Measurements from ENCODE around the gene PPP1R18.

PPP1R18 gene

DNA sequence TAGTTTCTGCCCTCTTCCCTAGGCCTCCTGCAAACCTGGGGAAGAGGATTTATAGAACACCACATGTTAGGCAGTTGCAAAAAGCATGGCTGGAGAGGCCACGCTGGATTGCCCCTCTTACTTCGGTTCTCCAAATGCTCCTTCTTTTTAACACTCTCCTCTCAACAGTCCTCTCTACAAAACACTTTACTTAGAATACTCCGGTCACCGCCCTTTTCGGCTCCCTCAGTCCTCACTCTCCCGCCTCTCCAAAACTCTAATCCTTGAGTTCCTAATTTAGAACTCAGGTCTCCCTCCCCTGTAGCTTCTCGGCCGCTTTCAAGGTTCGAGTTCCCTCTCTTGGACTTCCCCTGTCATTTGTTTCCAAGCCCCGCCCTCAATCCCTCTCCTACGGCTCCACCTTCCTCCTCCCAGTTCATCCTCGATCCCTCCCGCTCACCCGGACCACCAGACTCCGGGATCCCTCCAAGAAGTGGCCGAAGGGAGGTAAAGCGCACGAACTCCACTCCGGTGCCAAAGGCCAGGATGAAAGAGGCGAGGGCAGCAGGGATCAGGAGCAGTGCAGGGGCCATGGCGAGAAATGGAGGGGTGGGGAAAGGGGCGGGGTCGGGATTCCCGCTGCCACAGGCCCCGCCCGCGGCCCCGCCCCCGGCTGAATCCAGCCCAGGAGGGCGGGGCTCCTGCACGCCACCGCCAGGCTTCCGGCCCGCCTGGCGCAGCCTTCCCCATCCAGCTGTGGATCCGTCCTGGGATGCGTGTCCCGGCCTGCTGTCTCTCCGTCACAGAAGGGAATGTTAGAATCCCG is 4.2 kb upstream of the PPP1R18 start, which contains the start of gene NRM:
TSS of gene NRM (minus strand) at position 582 of the 805 bp plus-strand sequence. CDS start at position 572, 10 bp downstream.
- Histone ChIP-seq H3K4me3 (ENCODE audit: low read depth, low read length) (peak within 1 kb of the TSS; percentile 86), H3K27ac (peak within 1 kb of the TSS; percentile 48), H3K36me3 (replicated peaks) (peaks cover under 1% of the 10 kb centered on the region), H3K27me3 (replicated peaks) (no peaks in the 10 kb centered on the region)
- TF ChIP-seq, protein P1, sequence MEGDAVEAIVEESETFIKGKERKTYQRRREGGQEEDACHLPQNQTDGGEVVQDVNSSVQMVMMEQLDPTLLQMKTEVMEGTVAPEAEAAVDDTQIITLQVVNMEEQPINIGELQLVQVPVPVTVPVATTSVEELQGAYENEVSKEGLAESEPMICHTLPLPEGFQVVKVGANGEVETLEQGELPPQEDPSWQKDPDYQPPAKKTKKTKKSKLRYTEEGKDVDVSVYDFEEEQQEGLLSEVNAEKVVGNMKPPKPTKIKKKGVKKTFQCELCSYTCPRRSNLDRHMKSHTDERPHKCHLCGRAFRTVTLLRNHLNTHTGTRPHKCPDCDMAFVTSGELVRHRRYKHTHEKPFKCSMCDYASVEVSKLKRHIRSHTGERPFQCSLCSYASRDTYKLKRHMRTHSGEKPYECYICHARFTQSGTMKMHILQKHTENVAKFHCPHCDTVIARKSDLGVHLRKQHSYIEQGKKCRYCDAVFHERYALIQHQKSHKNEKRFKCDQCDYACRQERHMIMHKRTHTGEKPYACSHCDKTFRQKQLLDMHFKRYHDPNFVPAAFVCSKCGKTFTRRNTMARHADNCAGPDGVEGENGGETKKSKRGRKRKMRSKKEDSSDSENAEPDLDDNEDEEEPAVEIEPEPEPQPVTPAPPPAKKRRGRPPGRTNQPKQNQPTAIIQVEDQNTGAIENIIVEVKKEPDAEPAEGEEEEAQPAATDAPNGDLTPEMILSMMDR (IDR thresholded peaks at IDR 0.05; ENCODE audit: low read depth, low read length, missing control alignments) = no peak
- DNase-seq = peak; percentile 62
- in situ Hi-C loops (cut with HindIII; ENCODE audit: low pct_ligation_motif_present, low sequenced_read_pairs) = no loop called here

DNA sequence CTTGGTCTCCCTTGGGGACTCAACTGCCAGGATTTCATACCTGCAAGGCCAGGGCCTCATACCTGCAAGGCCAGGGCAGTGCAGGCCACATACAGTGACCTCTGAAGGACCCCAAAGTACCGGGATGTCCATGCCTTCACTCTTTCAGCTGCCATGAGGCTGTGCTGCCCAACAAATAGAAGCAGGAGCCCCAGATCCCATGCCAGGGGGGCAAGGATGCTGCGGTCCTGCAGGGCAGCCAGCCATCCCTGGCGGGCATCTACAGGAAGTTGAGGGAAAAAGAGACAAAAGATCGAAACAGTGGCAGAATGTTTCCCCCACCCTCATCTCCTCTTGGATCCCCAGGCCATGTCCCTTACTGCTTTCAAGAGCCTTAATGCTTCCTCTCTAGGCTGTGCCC is 3.5 kb upstream of the PPP1R18 start:
- no peaks in the 10 kb centered on the region for H3K27me3 ChIP-seq (replicated peaks)
- peak overlapping the region; percentile 86 for H3K4me3 ChIP-seq (ENCODE audit: low read depth, low read length)
- no peak for DNase-seq
- no peak overlapping the region for H3K27ac ChIP-seq
- TF ChIP-seq, protein P1 (IDR thresholded peaks at IDR 0.05; ENCODE audit: low read depth, low read length, missing control alignments) = no peak
- peaks cover 5% of the 10 kb centered on the region for H3K36me3 ChIP-seq (replicated peaks)
- in situ Hi-C loops (cut with HindIII; ENCODE audit: low pct_ligation_motif_present, low sequenced_read_pairs) = no loop called here

DNA sequence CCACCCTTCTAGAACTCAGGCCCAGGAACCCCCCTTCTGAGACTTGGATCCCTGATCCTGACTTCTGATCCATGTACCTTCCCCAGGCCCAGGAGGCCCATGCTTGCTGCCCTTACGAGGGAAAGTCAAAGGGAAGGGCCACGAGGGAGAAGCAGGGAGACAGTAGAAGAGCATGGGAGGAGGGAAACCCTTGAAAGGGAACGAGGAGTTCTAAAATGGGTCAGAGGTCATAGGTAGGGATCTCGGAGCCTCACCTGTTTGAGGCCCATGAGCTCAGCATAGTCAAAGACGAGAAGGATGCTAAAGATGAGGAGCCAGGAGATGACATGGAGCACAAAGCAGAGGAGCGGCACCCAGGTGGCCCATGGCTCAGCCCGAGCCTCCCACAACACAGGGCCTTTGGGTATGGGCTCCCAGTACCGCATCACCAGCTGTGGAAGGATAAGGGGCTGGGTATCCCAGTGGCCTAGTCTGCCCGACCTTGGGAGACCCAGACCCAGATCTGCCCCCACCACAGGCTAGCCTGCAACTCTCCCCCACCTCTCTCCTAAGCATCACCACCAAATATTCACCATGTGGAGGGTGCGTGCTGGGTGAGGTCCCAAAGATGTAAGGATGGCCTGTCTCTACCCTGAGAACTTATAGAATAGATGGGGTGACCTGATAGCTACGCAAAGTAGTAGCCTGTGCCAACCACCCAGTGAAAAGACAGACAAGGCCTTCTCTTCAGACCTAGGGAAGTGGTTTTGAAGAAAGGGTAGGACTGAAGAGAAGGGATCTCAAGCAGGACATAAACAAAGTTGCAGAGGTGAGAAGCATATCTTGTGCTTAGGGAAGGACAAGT is 2.8 kb upstream of the PPP1R18 start:
- H3K27me3 ChIP-seq (replicated peaks) = no peaks in the 10 kb centered on the region
- no peak overlapping the region for H3K27ac ChIP-seq
- DNase-seq = no peak
- in situ Hi-C loops (cut with HindIII; ENCODE audit: low pct_ligation_motif_present, low sequenced_read_pairs) = no loop called here
- peaks cover 5% of the 10 kb centered on the region for H3K36me3 ChIP-seq (replicated peaks)
- TF ChIP-seq, protein P1 (IDR thresholded peaks at IDR 0.05; ENCODE audit: low read depth, low read length, missing control alignments) = no peak
- no peak overlapping the region for H3K4me3 ChIP-seq (ENCODE audit: low read depth, low read length)

DNA sequence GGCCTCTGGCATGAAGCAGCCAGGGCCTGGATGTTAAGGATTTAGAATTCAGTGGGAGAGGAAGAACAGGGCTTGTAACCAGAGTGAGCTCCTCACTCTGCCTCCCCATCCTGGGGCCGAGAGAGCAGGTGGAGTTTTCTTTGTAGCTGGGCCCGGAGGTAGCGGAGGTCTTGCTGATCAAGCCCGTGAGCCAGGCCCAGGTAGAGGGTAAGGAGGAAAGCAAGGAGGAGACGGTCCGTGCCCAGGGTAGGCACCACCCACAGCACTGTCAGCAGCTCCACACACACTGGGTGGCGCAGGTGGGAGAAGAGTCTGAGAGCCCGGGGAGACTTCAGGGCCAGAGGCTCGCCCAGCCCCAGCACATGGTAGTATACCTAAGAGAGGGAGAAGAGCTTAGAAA is 2.1 kb upstream of the PPP1R18 start:
- in situ Hi-C loops (cut with HindIII; ENCODE audit: low pct_ligation_motif_present, low sequenced_read_pairs) = no loop called here
- TF ChIP-seq, protein P1 (IDR thresholded peaks at IDR 0.05; ENCODE audit: low read depth, low read length, missing control alignments) = no peak
- Histone ChIP-seq H3K36me3 (replicated peaks) (peaks cover 6% of the 10 kb centered on the region), H3K27ac (no peak overlapping the region), H3K4me3 (ENCODE audit: low read depth, low read length) (peak overlapping the region; percentile 89), H3K27me3 (replicated peaks) (no peaks in the 10 kb centered on the region)
- no peak for DNase-seq

DNA sequence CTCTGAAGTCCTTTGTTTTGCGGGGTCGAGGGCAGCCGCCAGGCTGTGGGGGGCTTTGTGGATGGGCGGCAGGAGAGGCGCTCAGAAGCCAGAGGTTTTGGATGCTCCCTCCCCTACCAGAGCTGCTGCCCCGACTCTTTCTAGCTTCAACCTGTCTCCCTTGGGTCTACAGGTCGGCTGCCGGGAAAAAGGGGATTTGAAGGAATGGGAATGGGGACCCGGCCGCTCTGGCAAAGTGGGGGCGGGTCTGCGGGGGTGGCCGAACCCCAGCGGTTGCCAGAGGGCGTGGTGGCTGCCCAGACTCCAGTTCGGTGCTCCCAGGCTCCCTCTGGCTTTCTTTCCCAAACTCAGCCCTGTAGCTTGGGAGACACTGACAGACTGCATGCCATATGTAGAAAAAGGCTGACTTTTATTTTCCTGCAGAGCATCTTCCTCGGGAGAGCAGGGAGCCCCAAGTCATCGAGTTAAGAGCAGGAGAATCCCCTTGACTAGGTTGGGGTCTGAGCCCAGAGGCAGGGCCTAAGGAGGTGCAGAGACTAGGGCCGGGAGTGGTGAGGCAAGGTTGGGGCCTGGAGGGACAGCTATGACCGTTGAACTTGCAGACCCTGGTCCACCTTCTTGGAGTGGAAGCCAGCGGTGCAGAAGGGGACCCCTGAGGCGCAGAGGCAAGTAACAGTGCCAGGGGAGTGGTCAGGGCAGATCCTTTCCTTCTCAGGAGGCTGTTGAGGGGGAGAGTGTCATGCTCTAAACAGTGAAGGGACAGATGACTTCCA is 1.4 kb upstream of the PPP1R18 start:
- H3K4me3 ChIP-seq (ENCODE audit: low read depth, low read length) = peak overlapping the region; percentile 89
- H3K36me3 ChIP-seq (replicated peaks) = peaks cover 13% of the 10 kb centered on the region
- no peak for DNase-seq
- H3K27me3 ChIP-seq (replicated peaks) = no peaks in the 10 kb centered on the region
- in situ Hi-C loops (cut with HindIII; ENCODE audit: low pct_ligation_motif_present, low sequenced_read_pairs) = no loop called here
- H3K27ac ChIP-seq = peak overlapping the region; percentile 85
- TF ChIP-seq, protein P1 (IDR thresholded peaks at IDR 0.05; ENCODE audit: low read depth, low read length, missing control alignments) = peak; percentile 40
